ENCODE results near the gene PDE6B. TPM values are rescaled to one million over a fixed set of nuclear protein-coding genes. Genes with fewer than 3 reads are reported as not detected.

Gene PDE6B
- total RNA-seq, 4 donors from 2014 or later: 0.60 to 2.5 (median 0.95) TPM; not detected in 1

- no peaks in the 10 kb centered on the region for H3K36me3 ChIP-seq
- no peak overlapping the region for H3K27ac ChIP-seq
- no peak for DNase-seq
- no peak overlapping the region for H3K4me3 ChIP-seq
- in situ Hi-C loops (cut with MboI; ENCODE audit: low pct_ligation_motif_present in 1 of 4, low pct_unique_long_range_greater_than_20kb in 1 of 4, low sequenced_read_pairs in 3 of 4) (no loop called here), intact Hi-C loops (cut with DNase I; ENCODE audit: low total_unique reads) (no loop called here)
- H3K4me1 ChIP-seq: no peaks in the 10 kb centered on the region
- TF ChIP-seq, protein P1, sequence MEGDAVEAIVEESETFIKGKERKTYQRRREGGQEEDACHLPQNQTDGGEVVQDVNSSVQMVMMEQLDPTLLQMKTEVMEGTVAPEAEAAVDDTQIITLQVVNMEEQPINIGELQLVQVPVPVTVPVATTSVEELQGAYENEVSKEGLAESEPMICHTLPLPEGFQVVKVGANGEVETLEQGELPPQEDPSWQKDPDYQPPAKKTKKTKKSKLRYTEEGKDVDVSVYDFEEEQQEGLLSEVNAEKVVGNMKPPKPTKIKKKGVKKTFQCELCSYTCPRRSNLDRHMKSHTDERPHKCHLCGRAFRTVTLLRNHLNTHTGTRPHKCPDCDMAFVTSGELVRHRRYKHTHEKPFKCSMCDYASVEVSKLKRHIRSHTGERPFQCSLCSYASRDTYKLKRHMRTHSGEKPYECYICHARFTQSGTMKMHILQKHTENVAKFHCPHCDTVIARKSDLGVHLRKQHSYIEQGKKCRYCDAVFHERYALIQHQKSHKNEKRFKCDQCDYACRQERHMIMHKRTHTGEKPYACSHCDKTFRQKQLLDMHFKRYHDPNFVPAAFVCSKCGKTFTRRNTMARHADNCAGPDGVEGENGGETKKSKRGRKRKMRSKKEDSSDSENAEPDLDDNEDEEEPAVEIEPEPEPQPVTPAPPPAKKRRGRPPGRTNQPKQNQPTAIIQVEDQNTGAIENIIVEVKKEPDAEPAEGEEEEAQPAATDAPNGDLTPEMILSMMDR (IDR thresholded peaks at IDR 0.05): no peak
- TF ChIP-seq POLR2A (IDR thresholded peaks at IDR 0.05) (no peak), POLR2AphosphoS5 (IDR thresholded peaks at IDR 0.05) (no peak), EP300 (IDR thresholded peaks at IDR 0.05; ENCODE audit: low read depth) (no peak)
- 91% methylated on average over 17 of the region's 17 CpGs; no CpG with 5 or more reads in 1 of the 2 donors for WGBS, 2 donors (ENCODE audit: low coverage in 1 of 2)
- peaks cover 48% of the 10 kb centered on the region for H3K27me3 ChIP-seq
- no peaks in the 10 kb centered on the region for H3K9me3 ChIP-seq
These were observed 29.1 kb downstream of the PDE6B start for GRCh38 chr4:654503-654845.

DNA sequence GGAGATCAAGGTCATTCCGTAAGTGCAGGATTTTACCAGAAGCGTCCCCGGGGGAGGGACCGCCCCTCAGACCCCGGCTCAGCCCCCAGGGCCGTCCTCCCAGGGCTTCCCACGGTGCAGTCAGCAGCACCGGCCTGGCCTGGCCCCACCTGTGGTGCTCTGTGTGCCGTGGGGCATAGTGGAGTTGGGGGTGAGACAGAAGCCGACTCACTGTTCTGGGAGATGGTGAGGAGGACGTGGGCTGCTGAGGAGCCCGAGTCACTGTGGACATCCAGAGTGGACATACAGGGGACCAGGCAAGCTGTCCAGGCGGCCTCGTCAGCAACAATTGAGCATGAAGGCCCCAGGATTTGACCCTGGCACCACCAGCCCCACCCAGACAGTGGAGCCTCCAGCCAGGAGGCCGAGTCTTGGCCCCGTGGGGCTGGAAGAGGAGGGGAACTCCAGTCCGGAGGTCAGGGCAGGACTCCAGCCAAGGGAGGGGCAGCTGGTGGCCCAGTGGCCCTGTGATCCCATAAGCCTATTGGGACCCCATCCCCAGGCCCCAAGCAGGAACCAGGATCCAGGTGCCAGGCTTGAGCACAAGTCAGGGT is 29.6 kb downstream of the PDE6B start:
- in situ Hi-C loops (cut with MboI; ENCODE audit: low pct_ligation_motif_present in 1 of 4, low pct_unique_long_range_greater_than_20kb in 1 of 4, low sequenced_read_pairs in 3 of 4): no loop called here
- Histone ChIP-seq H3K9me3 (no peaks in the 10 kb centered on the region), H3K27me3 (peaks cover 43% of the 10 kb centered on the region), H3K27ac (no peak overlapping the region), H3K4me3 (no peak overlapping the region), H3K4me1 (no peaks in the 10 kb centered on the region), H3K36me3 (no peaks in the 10 kb centered on the region)
- DNase-seq: no peak
- intact Hi-C loops (cut with DNase I; ENCODE audit: low total_unique reads): no loop called here
- TF ChIP-seq POLR2AphosphoS5 (IDR thresholded peaks at IDR 0.05) (no peak), POLR2A (IDR thresholded peaks at IDR 0.05) (no peak), EP300 (IDR thresholded peaks at IDR 0.05; ENCODE audit: low read depth) (no peak)
- WGBS, 2 donors (ENCODE audit: low coverage in 1 of 2): 52 to 71% methylated on average over 4 to 16 of the region's 17 CpGs

DNA sequence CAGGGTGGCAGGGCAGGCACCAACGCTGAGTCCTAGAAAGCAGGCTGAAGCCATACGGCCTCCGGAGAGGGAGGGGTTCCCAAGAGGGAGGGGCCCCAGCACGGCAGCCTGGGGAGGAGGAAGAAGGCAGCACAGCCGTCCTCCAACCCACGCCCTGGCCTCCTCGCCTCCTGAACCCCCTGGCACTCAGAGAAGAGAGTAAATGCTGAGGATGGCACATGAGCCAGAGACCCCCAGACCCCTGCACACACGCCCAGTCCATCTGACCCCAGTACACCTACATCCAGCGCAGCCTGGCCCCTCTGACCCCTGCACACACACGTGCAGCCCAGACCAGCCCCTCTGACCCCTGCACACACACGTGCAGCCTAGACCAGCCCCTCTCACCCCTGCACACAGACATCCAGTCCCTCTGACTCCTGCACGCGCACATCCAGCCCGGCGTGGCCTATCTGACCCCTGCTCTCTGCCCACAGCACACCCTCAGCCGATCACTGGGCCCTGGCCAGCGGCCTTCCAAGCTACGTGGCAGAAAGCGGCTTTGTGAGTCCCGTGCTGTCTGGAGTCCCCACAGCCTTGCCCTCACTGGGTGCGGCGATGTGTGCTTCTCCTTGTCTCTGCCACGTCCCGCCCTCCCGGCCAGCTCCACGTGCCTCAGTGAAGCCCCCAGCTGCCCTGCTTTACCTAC is 30.2 kb downstream of the PDE6B start:
- intact Hi-C loops (cut with DNase I; ENCODE audit: low total_unique reads) (no loop called here), in situ Hi-C loops (cut with MboI; ENCODE audit: low pct_ligation_motif_present in 1 of 4, low pct_unique_long_range_greater_than_20kb in 1 of 4, low sequenced_read_pairs in 3 of 4) (no loop called here)
- H3K27ac ChIP-seq: no peak overlapping the region
- no peak for DNase-seq
- no peak for TF ChIP-seq POLR2AphosphoS5 (IDR thresholded peaks at IDR 0.05)
- TF ChIP-seq POLR2A (IDR thresholded peaks at IDR 0.05): no peak
- TF ChIP-seq, protein P1 (IDR thresholded peaks at IDR 0.05): no peak
- TF ChIP-seq EP300 (IDR thresholded peaks at IDR 0.05; ENCODE audit: low read depth): no peak
- no peaks in the 10 kb centered on the region for H3K4me1 ChIP-seq
- no peaks in the 10 kb centered on the region for H3K9me3 ChIP-seq
- H3K4me3 ChIP-seq: no peak overlapping the region
- peaks cover 37% of the 10 kb centered on the region for H3K27me3 ChIP-seq
- 65% methylated on average over 21 of the region's 26 CpGs; no CpG with 5 or more reads in 1 of the 2 donors for WGBS, 2 donors (ENCODE audit: low coverage in 1 of 2)
- no peaks in the 10 kb centered on the region for H3K36me3 ChIP-seq

GRCh38 chr4:656436-657337 is 31.3 kb downstream of the PDE6B start:
- DNase-seq: no peak
- in situ Hi-C loops (cut with MboI; ENCODE audit: low pct_ligation_motif_present in 1 of 4, low pct_unique_long_range_greater_than_20kb in 1 of 4, low sequenced_read_pairs in 3 of 4) (no loop called here), intact Hi-C loops (cut with DNase I; ENCODE audit: low total_unique reads) (no loop called here)
- peaks cover 26% of the 10 kb centered on the region for H3K27me3 ChIP-seq
- no peak for TF ChIP-seq POLR2A (IDR thresholded peaks at IDR 0.05)
- TF ChIP-seq, protein P1 (IDR thresholded peaks at IDR 0.05): no peak
- TF ChIP-seq POLR2AphosphoS5 (IDR thresholded peaks at IDR 0.05): no peak
- TF ChIP-seq EP300 (IDR thresholded peaks at IDR 0.05; ENCODE audit: low read depth): no peak
- whole genome bisulfite sequencing, 2 donors (ENCODE audit: low coverage in 1 of 2): 39 to 69% methylated on average over 6 to 54 of the region's 58 CpGs
- H3K36me3 ChIP-seq: no peaks in the 10 kb centered on the region
- H3K4me1 ChIP-seq: no peaks in the 10 kb centered on the region
- H3K4me3 ChIP-seq: no peak overlapping the region
- H3K9me3 ChIP-seq: no peaks in the 10 kb centered on the region
- H3K27ac ChIP-seq: no peak overlapping the region
